Left ventricle myocardium superior (tissue), 1 donor: Measurements from ENCODE around the gene MDP1. TPM values are rescaled to one million over a fixed set of nuclear protein-coding genes. Genes with fewer than 3 reads are reported as not detected.

ENCODE experiments used
- ATAC-seq: fragments of 200-7000 bp; cut with Tn5 transposase; one replicate; pipeline ENCODE4 v1.9.1; 2020; ENCODE audit warnings: mild to moderate bottlenecking, moderate library complexity
- DNase-seq: peaks from one replicate; pipeline ENCODE4 v3.0.0-alpha.2; 2020
- intact Hi-C: fragments of 100-400 bp; cut with micrococcal nuclease; formaldehyde crosslinking; loops from one replicate; pipeline ENCODE4 v1.11.0; 2022
- long read RNA-seq: library from polyadenylated mRNA; unstranded; transcript quantifications from one replicate; pipeline ENCODE4 v2.0.0, GENCODE V29; 2021
- total RNA-seq: library from RNA; stranded (reverse); fragmentation: NEBNext Ultra II Directional; extraction: Animal tissue kit (Norgen Biotek cat#: 25700); gene quantifications from one replicate; pipeline ENCODE4 v1.2.1, GENCODE V29; 2021
- donor health status: DM: no; HTN: yes; CAD: no; lungs with severe emphysema.

The MDP1 gene
- total RNA-seq = 15.4 TPM
- long read RNA-seq, transcript MDP1-201 (6 exons, 730 nt) = major isoform, 15 of 15 reads
- long read RNA-seq, partial matches to known transcripts = 0 of 15 reads
- long read RNA-seq, other reads (novel, unspliced or antisense) = 0 of 15 reads

DNA sequence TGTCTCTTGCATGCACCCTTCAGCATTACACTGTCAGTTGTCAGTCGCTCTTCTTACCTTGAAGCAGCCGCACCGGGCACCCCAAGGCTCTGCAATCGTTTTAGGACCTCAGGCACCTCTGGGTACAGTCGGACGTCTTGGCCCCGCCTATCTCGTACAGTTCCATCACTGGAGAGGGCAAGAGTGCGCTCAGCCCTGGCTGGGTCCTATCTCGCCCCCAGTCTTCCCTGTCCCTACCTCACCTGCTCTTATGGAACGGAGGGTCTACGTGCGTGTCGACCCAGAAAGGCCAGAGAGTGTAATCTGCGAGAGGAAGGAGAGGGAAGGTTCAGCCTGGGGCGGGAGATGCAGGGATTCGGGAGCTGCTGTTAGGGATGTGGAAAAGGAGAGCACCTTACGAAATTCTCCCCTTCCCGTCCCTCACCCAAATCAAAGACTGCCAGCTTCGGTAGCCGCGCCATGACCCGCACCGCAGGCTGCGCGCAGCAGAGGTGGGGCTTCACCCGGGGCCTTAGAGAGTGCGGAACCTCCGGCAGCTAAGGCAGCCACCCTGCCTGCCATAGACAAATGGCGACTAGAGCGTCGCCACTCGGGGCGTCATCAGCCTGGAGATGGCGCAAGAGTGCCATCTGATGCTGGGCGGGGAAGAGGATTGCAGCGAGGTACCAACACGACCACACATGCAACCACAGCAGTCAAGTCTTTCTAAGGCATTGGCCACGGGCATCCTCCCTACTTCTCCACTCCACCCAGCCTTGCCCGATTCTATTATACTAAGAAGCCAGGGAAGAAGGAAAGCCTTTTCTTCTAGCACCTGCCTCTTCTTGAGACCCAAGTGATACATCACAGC is at the start of gene MDP1:
Gene MDP1 (minus strand): TSS at position 572 of the 850 bp plus-strand sequence. CDS start 111 bp downstream, at position 461.
- intact Hi-C loops = no loop called here
- ATAC-seq = peak; percentile 80

DNA sequence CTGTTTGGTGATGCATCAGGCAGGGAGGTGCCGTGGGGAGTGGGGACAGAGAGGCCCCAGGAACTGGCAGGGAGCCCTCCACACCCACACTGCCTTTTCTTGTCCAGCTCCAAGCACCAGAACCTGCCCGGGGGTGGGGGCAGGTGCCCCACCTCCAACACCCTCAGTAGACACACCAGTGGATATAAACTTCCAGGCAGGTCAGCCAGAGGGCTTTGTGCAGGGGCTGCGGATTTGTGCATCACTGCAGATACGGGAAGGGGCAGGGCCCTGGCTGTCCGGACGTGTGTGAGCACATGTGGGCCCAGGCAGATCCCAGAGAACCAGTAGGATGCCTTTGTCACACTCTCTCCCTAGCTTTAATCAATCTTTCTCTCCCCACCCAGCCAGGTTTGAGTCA is 48.4 kb upstream of the MDP1 start:
- intact Hi-C loops = no loop called here
- ATAC-seq = no peak
- no peak for DNase-seq

More for the DNA sequence above, at the start of gene MDP1:
- DNase-seq = peak; percentile 91

- DNase-seq = no peak
- ATAC-seq = no peak
- intact Hi-C loops = no loop called here
Measured at GRCh38 chr14:24263848-24264247, 48.0 kb upstream of the MDP1 start.

DNA sequence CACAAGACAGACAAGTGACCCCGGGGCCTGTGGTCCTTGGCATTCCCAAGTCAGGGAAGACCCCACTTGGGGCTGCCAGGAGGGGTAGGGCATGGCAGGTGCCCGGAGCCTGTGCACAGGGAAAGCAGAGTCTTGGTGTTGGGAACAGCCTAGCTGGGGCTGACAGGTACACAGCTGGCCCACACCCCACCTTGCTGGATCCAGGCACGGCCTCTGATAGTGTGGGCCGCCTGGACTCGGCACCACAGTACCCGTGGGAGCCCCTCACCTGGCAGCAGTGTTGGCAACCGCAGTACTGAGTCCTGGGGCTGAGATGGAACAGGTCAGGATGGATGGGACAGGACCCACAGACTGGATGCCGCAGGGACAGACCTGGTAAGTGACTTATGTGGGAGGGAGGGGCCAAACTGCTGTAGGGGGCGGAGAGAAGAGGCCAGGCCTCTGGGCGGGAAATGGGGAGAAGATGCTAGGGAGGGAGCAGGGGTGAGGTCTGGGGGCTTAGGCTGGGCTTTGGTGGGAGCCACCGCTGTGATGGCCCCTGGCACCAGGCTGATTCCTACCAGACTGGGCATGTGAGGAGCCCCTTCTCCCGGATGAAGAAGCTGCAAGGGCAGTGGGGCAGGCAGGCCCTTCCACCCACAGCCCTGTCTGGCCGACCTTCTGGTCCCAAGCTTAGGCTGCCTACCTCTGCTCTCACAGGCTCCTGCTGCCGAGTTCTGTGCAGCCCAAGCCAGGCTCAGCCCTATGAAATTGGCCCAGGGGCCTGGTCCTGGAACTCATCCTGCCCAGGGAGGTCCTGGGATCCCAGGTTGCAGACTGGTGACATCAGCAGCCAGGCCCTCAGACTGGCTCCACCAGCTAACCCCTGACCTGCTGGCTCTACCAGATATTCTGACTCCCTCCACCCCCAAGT is 47.2 kb upstream of the MDP1 start, which contains the start of gene TGM1:
Gene TGM1 (minus strand): TSS at position 357 of the 913 bp plus-strand sequence. CDS start 825 bp downstream, outside the sequence.
- intact Hi-C loops = no loop called here
- DNase-seq (no peak), ATAC-seq (no peak)

- intact Hi-C loops = no loop called here
- DNase-seq = no peak
- no peak for ATAC-seq
Measured at GRCh38 chr14:24261969-24262327, 46.1 kb upstream of the MDP1 start.

DNA sequence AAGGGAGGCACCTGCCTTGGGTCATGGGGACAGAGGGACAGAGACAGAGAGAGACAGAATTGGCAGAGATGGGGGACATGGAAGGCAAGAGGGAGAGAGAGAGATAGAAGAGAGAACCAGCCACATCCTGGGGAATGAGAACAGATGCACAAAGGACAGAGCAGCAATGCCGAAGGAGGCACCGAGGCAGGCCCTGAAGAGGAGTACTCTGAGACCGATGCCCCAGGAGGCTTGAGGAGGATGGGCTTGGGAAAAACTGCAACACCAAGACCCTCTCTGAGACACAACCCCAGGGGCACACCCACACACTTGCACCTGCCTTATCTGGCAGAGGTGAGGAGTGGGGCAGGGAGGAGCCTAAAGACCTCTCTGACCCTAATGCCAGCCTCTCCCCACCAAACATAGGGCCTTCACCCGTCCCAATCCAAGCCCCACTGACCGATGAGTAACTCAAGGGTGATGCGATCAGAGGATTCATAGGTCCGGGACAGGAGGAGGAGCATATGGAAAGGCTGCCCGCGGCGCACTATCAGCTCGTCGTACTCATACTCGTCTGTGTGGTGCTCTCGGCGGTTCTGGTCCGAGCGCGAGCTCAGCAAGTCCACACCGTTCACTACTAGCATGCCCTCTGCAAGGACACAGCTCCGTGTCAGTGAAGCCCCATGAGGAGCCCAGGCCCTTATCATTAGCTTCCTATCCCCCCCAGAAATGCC is 45.5 kb upstream of the MDP1 start:
- intact Hi-C loops = no loop called here
- ATAC-seq (no peak), DNase-seq (no peak)

DNA sequence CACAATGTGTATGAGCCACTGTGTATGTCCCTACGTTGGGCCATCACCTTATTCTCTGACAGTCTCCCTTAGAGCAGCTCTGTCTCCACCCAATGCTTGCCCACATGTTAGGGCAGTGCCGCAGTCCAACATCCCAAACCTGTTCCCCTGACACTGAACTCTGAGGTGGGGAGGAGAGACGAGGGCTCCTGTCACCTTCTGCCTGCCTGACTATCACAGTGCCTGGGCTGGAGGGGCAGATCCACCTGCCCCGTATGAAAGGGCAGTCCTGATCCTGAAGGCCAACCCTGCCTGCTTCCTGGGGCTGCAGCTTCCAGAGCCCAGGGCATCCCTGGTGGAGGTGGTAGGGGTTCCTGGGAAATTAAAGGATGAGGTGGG is 44.9 kb upstream of the MDP1 start:
- intact Hi-C loops = no loop called here
- DNase-seq = no peak
- ATAC-seq = no peak

DNA sequence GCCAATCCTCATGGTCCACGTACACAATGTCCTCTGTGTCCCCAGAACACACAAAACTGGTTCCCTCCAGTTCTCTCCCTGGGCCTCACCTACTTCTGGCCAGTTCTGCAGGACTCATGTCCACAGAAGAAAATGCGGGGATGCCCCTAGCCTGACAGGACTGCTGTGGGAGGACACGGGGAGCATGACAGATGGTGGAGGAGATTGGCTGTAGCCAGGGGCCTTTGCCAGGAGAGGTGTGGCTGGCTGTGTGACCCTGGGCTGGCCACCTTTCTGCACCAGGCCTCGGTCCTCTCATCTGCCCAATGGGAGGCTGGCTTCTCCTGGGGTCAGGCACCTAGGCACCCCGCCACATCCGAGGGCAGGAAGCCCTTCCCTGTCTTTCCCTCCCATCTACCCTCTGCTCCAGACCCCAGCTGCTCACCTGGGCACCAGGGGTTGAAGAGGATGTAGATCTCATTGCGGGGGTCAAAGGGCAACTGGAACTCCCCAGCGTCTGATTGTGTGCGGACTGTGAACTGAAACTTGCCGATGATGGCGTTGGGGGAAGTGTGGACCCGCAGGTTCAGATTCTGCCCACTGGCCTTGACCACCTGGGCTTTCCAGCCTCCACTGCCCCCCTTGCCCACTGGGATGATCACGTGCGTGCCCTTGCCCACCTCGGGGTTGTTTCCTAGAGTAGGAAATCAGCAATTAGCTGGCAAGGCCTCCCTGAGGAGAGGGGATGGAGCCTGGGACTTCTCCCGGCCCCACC is 44.3 kb upstream of the MDP1 start:
- ATAC-seq (no peak), DNase-seq (no peak)
- intact Hi-C loops = no loop called here

DNA sequence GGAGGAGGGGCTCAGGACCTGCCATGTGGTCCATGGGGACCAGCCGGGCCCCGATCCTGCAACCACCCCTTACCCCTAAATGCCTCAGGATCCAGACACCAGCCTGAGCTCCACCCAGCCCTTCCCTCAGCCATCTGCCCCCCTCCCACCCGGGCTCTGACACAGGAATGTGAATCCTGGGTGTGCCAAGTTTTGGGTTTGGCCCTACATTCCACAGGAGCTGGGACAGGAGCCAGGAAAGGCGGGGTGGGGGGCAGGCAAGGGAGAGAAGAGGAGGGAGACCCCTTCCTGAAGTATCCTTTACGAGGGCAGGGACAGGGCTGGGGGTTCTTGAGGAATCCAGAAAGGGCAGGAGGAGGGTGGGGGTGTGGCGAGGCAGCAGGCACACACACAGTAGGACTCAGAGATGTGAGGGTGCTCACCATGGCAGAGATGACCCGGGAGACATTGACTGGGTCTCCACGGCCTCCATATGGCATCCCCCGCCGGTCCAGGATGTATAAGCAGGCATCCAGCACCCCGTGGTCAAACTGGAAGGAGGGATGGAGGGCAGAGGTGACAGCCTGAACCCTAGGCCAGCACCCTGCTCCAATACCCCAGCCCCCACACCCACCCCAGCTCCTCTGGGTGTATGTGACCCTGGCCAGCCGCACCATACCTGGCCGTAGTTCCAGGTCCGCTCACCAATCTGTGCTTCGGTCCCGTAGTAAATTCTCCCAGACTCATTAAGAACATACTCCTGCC is 43.6 kb upstream of the MDP1 start:
- no peak for ATAC-seq
- intact Hi-C loops = no loop called here
- DNase-seq = no peak

GRCh38 chr14:24258548-24259265 is 42.8 kb upstream of the MDP1 start:
- no peak for ATAC-seq
- DNase-seq = no peak
- intact Hi-C loops = no loop called here

DNA sequence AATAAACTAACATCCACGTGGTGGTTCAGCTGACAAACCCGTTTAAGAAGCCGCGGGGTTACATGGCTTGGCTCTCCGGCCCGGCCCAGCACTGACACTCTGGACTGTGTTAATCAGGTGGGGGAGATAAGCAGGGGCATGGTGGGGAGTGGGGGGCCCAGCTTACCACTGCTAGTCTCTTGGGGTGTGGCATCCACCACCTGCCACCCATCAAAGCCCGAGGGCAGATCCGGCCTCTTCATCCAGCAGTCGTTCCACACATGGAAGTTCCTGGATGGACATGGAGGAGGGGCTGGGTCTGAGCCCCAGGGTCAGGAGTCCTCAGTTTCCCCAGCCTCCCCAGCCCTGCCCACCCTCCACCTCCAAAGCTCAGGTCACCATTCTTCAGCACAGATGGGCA is 42.3 kb upstream of the MDP1 start:
- DNase-seq = no peak
- no peak for ATAC-seq
- intact Hi-C loops = no loop called here

DNA sequence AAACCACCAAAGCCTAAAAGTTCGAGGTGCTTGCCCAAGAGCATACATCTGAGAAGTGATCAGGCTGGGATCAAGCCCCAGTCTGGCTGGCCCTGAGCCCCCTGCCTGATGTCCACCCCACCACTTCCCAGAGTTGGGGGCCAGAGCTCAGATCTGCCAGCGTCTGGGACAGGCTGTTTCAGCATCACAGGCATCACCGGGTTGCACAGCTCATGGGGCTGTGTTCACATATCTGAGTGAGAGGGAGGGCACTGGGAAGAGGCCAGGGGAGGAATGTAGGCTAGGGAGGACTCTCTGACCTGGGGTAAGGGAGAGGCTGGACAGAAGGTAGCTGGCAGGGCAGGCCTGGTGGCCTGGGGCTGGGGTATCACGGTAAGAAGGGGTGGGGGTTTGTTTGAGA is 41.1 kb upstream of the MDP1 start:
- no peak for ATAC-seq
- intact Hi-C loops = no loop called here
- no peak for DNase-seq

GRCh38 chr14:24255931-24256711 is 40.3 kb upstream of the MDP1 start:
- DNase-seq (no peak), ATAC-seq (no peak)
- intact Hi-C loops = no loop called here

- no peak for DNase-seq
- no peak for ATAC-seq
- intact Hi-C loops = no loop called here
Measured at GRCh38 chr14:24255438-24255837, 39.6 kb upstream of the MDP1 start.

GRCh38 chr14:24254630-24255392 is 38.9 kb upstream of the MDP1 start:
- intact Hi-C loops = no loop called here
- ATAC-seq = no peak

DNA sequence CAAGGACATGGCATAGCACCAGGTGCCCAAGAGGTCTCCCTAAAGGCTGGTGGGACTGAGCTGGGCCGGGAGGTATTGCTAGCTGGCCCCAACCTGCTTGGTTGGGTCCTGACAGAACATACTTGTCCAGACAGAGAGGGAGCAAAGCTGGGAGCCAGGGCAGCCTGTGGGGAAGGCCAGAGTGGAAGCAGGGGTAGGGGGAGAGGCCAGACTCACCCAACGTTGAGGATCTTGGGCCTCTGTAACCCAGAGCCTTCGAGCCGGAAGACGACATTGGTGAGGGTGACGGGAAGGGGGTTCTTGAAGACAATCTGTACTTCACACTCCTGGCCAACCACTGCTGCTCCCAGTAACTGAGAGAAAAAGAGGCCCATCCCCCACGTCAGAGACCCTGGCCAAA is 38.1 kb upstream of the MDP1 start:
- intact Hi-C loops = no loop called here
- no peak for DNase-seq
- no peak for ATAC-seq

More at GRCh38 chr14:24254630-24255392, 38.9 kb upstream of the MDP1 start:
- DNase-seq = no peak
